Upper lobe of left lung (tissue), 6 donors: ENCODE results near the gene LHX3. TPM values are rescaled to one million over a fixed set of nuclear protein-coding genes. Genes with fewer than 3 reads are reported as not detected.

Experiments used
- ATAC-seq, 2 donors: fragments of 200-7000 bp; cut with Tn5 transposase; one replicate each; pipeline ENCODE4 v1.9.1; 2022; ENCODE audit warnings: mild to moderate bottlenecking in 2 of 2, moderate library complexity in 2 of 2; ENCODE audit not compliant: low FRiP score in 2 of 2
- DNase-seq, 2 donors: peaks; one replicate each; pipeline ENCODE4 v3.0.0-alpha.2; 2019 to 2020
- H3K27ac ChIP-seq, 4 donors: fragments of 200-600 bp; sonication (generic); one replicate each; pipeline ENCODE4 v1.5.1; 2016 to 2019
- H3K27me3 ChIP-seq, 4 donors: fragments of 200-600 bp; sonication (generic); one replicate each; pipeline ENCODE4 v1.5.1; 2017 to 2019
- H3K36me3 ChIP-seq, 4 donors: fragments of 200-600 bp; sonication (generic); one replicate each; pipeline ENCODE4 v1.5.1; 2016 to 2019
- H3K4me1 ChIP-seq, 4 donors: fragments of 200-600 bp; sonication (generic); one replicate each; pipeline ENCODE4 v1.5.1; 2018 to 2019
- H3K4me3 ChIP-seq, 4 donors: fragments of 200-600 bp; sonication (generic); one replicate each; pipeline ENCODE4 v1.5.1; 2017 to 2019; ENCODE audit warnings: mild to moderate bottlenecking in 2 of 4, moderate library complexity in 1 of 4
- H3K9me3 ChIP-seq, 4 donors: fragments of 200-600 bp; sonication (generic); one replicate each; pipeline ENCODE4 v1.5.1; 2018 to 2019
- EP300 ChIP-seq, 4 donors: sonication (generic); formaldehyde crosslinking; IDR thresholded peaks; one replicate each; pipeline ENCODE4 v1.5.1; 2017; ENCODE audit warnings: antibody characterized with exemption in 4 of 4, control low read depth in 2 of 4
- POLR2A ChIP-seq, 4 donors: fragments of 450-650 bp; IDR thresholded peaks; one replicate each; pipeline ENCODE4 v1.5.1; 2016 to 2017; ENCODE audit warnings: antibody characterized with exemption in 4 of 4, mild to moderate bottlenecking in 2 of 4
- POLR2AphosphoS5 ChIP-seq, 2 donors: sonication (generic); formaldehyde crosslinking; IDR thresholded peaks; one replicate each; pipeline ENCODE4 v1.5.1; 2017; ENCODE audit warnings: antibody characterized with exemption in 2 of 2
- WGBS, 2 donors: methylation state at CpG; one replicate each; pipeline ENCODE4 v1.1.5; 2017 to 2018; 5-methylcytosine and 5-hydroxymethylcytosine counted together
- total RNA-seq, 6 donors: library from RNA; depleted of rRNA in 4 of 6; stranded (reverse); fragments of >200 nt in 4 of 6; gene quantifications; one replicate each; pipeline versions ENCODE4 v1.1.0 to v1.2.1, GENCODE V29; 2016 to 2021
- TF ChIP-seq, protein P1 (sequence below), 6 experiments: fragments of 450-650 bp in 4 of 6; fragments of 200-600 bp in 2 of 6; sonication (generic) in 2 of 6; IDR thresholded peaks; one replicate each; pipeline ENCODE4 v1.5.1; 2016 to 2019; ENCODE audit warnings: antibody characterized with exemption in 6 of 6
- donor health status: DM: no; HTN: no; CAD: no; lungs with moderate emphysema.
- donor health status: DM: no; HTN: yes; CAD: no; lungs with severe emphysema.

LHX3 gene
- total RNA-seq, 6 donors from 2014 or later, result 0.20 TPM; not detected in 5

DNA sequence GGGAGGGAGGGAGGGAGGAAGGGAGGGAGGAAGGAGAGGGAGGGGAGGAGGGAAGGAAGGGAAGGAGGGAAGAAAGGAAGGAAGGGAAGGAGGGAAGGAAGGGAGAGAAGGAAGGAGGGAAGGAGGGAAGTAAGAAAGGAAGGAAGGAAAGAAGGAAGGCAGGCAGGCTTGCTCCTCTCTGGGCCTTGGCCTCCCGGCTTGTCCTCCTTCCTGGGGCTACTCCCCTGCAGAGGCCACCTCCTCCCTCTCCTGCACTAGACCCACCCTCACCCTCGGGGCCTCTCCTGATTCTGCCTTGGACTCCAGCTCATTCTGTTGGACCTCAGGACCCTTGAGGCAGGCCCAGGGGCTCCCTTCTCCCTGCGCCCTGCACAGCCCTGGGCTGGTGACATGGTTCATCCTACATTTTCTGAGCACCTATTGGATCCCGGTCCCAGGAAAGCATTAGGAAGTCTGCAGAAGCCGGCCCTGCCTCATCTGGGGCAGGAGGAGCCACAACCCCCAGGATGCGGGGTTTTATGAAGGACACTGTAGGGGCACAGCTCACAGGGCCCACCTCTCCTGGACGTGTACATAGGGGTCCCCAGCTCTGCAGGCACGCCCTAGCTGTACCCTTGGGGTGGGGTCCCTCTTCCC is 23.0 kb downstream of the LHX3 start:
- WGBS, 2 donors, result 65 to 71% methylated on average over 4 to 6 of the region's 8 CpGs
- TF ChIP-seq EP300 (IDR thresholded peaks at IDR 0.05) (no peak), POLR2AphosphoS5 (IDR thresholded peaks at IDR 0.05) (no peak), POLR2A (IDR thresholded peaks at IDR 0.05) (no peak)
- TF ChIP-seq, protein P1, sequence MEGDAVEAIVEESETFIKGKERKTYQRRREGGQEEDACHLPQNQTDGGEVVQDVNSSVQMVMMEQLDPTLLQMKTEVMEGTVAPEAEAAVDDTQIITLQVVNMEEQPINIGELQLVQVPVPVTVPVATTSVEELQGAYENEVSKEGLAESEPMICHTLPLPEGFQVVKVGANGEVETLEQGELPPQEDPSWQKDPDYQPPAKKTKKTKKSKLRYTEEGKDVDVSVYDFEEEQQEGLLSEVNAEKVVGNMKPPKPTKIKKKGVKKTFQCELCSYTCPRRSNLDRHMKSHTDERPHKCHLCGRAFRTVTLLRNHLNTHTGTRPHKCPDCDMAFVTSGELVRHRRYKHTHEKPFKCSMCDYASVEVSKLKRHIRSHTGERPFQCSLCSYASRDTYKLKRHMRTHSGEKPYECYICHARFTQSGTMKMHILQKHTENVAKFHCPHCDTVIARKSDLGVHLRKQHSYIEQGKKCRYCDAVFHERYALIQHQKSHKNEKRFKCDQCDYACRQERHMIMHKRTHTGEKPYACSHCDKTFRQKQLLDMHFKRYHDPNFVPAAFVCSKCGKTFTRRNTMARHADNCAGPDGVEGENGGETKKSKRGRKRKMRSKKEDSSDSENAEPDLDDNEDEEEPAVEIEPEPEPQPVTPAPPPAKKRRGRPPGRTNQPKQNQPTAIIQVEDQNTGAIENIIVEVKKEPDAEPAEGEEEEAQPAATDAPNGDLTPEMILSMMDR (IDR thresholded peaks at IDR 0.05), result no peak
- Histone ChIP-seq H3K36me3 (no peaks in the 10 kb centered on the region), H3K9me3 (no peaks in the 10 kb centered on the region), H3K27me3 (peaks cover 0 to 10% (median 2%) of the 10 kb centered on the region in 4 donors), H3K4me3 (no peak overlapping the region), H3K4me1 (no peaks in the 10 kb centered on the region), H3K27ac (no peak overlapping the region)
- DNase-seq (no peak), ATAC-seq (no peak)

DNA sequence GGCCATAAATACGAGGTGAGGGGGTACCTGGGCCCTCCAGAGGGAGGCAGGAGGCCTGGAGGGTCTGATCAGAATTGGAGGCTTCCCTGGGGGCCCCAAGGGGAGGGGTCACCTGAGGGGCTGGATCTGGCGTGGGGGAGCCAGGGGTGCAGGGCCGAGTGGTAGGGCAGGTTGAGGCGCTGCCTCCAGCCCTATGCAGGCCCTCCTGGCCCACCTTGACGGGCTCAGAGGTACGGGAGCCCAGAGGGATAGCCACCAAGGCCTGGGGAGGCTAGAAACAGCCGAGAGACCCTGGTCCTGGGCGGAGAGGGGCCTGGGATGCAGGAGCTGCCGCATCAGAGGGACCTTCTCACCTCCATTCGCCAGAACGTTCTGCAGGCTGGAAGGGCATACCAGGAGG is 24.3 kb downstream of the LHX3 start:
- Histone ChIP-seq H3K27me3 (peaks cover 0 to 6% (median 2%) of the 10 kb centered on the region in 4 donors), H3K4me3 (no peak overlapping the region), H3K4me1 (no peaks in the 10 kb centered on the region), H3K36me3 (no peaks in the 10 kb centered on the region), H3K9me3 (no peaks in the 10 kb centered on the region), H3K27ac (no peak overlapping the region)
- ATAC-seq, result no peak
- TF ChIP-seq POLR2AphosphoS5 (IDR thresholded peaks at IDR 0.05) (no peak), POLR2A (IDR thresholded peaks at IDR 0.05) (no peak), EP300 (IDR thresholded peaks at IDR 0.05) (no peak)
- TF ChIP-seq, protein P1 (IDR thresholded peaks at IDR 0.05), result no peak
- 76 to 77% methylated on average over 11 of the region's 11 CpGs for WGBS, 2 donors
- DNase-seq, result peak in 1 of 2 donors; percentile 43

DNA sequence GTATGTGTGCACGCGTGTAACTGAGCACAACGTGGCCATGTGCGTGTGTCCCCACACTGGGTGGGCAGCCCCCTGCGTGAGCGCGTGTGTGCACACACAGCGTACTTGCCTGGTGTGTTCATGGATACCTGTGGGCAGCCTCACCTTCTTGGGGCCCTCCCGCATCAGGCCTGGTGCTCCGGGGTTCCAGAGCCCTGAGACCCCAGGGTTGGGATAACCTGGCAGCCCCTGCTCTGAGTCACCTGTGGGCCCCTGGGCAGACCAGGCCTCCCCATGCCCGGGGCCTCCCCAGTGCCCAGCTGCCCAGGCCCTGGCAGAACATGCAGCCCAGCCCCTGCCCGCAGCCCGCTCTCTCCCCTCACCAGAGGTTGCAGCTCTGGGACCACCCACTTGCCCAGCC is 25.2 kb downstream of the LHX3 start:
- peak in 1 of 2 donors; percentile 63 for DNase-seq
- no peaks in the 10 kb centered on the region for H3K9me3 ChIP-seq
- H3K27ac ChIP-seq, result no peak overlapping the region
- WGBS, 2 donors, result 94 to 95% methylated on average over 4 to 13 of the region's 13 CpGs
- ATAC-seq, result no peak
- no peaks in the 10 kb centered on the region for H3K36me3 ChIP-seq
- no peaks in the 10 kb centered on the region for H3K4me1 ChIP-seq
- H3K4me3 ChIP-seq, result no peak overlapping the region
- TF ChIP-seq, protein P1 (IDR thresholded peaks at IDR 0.05), result no peak
- TF ChIP-seq EP300 (IDR thresholded peaks at IDR 0.05) (no peak), POLR2AphosphoS5 (IDR thresholded peaks at IDR 0.05) (no peak), POLR2A (IDR thresholded peaks at IDR 0.05) (no peak)
- no peaks in the 10 kb centered on the region for H3K27me3 ChIP-seq

DNA sequence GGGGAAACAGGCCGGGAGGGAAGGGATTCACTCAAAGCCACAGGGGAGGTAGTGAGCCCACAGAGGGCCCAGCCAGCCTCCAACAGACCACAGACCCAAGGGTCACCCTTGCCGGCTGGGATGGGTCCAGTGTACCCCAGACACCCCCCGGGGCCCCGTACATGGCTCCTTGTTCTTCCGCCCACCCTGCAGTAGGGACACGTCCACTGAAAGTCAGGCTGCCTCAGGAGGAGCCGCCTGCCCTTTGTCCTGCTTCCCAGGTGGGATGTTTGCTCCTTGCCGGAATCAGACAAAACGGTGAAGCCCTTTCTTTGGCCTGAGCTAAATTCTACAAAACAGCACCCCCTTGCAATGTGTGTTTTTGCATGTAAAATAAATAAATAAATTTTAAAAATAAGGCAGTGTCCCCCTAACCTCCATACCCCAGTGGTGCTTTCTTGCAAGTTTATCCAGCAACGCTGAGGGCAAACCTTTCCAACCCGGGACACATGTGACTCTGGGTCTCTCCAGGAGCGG is 25.8 kb downstream of the LHX3 start:
- Histone ChIP-seq H3K4me3 (no peak overlapping the region), H3K27me3 (no peaks in the 10 kb centered on the region), H3K27ac (no peak overlapping the region), H3K4me1 (no peaks in the 10 kb centered on the region), H3K36me3 (no peaks in the 10 kb centered on the region), H3K9me3 (no peaks in the 10 kb centered on the region)
- WGBS, 2 donors, result 54 to 65% methylated on average over 7 to 12 of the region's 12 CpGs
- TF ChIP-seq POLR2AphosphoS5 (IDR thresholded peaks at IDR 0.05) (no peak), POLR2A (IDR thresholded peaks at IDR 0.05) (no peak), EP300 (IDR thresholded peaks at IDR 0.05) (no peak)
- TF ChIP-seq, protein P1 (IDR thresholded peaks at IDR 0.05), result no peak
- ATAC-seq (no peak), DNase-seq (no peak)

DNA sequence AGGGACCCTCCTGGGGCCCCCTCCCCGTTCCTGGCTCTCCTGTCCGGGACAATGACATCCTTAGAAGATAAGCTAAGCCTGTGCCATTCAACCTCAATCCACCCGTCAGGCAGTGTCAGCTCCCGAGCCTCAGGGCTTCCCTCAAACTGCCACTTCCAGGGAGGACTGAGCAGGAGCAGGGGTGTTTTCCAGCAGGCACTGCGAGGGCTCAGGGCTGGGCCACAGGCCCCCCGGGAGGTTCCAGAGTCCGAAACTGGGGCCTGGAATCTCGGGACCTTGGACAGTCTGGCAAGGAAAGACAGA is 26.2 kb downstream of the LHX3 start:
- Histone ChIP-seq H3K36me3 (no peaks in the 10 kb centered on the region), H3K4me1 (no peaks in the 10 kb centered on the region), H3K27ac (no peak overlapping the region), H3K4me3 (no peak overlapping the region), H3K27me3 (no peaks in the 10 kb centered on the region), H3K9me3 (no peaks in the 10 kb centered on the region)
- TF ChIP-seq POLR2A (IDR thresholded peaks at IDR 0.05) (no peak), POLR2AphosphoS5 (IDR thresholded peaks at IDR 0.05) (no peak), EP300 (IDR thresholded peaks at IDR 0.05) (no peak)
- TF ChIP-seq, protein P1 (IDR thresholded peaks at IDR 0.05), result no peak
- DNase-seq (peak in 1 of 2 donors; percentile 49), ATAC-seq (no peak)
- 50 to 60% methylated on average over 1 to 8 of the region's 8 CpGs for WGBS, 2 donors
